Bronchial epithelial cell (primary cell): Measurements from ENCODE around the gene SSH2. TPM values are rescaled to one million over a fixed set of nuclear protein-coding genes. Genes with fewer than 3 reads are reported as not detected.
A peak's percentile ranks its signal among the peaks of the same experiment; 100 is the strongest.

Source experiments
- DNase-seq: peaks from one replicate; pipeline ENCODE4 v3.0.0-alpha.2; 2010; ENCODE audit warnings: low read depth
- FAIRE-seq: peaks from 2 replicates; lab custom pipeline; 2011; peaks lifted over from hg19 to GRCh38; lab: Jason Lieb, UNC
- H3K27me3 ChIP-seq: 2 replicates; pipeline ENCODE4 v1.5.1; 2011; ENCODE audit warnings: low read length; ENCODE audit not compliant: control insufficient read depth, insufficient read depth
- H3K36me3 ChIP-seq: 2 replicates; pipeline ENCODE4 v1.5.1; 2011; ENCODE audit warnings: low read length; ENCODE audit not compliant: control insufficient read depth, insufficient read depth
- H3K4me3 ChIP-seq: 2 replicates; pipeline ENCODE4 v1.5.1; 2011; ENCODE audit warnings: mild to moderate bottlenecking, low read depth, low read length, control low read depth
- CTCF ChIP-seq: IDR thresholded peaks from 2 replicates; pipeline ENCODE4 v1.5.1; 2011; ENCODE audit warnings: mild to moderate bottlenecking, moderate library complexity, low read length, control low read depth, inconsistent platforms; ENCODE audit not compliant: insufficient read depth, severe bottlenecking
- total RNA-seq: library from RNA; depleted of rRNA; stranded (reverse); fragments of >200 nt; gene quantifications from 2 replicates; pipeline ENCODE4 v1.2.1, GENCODE V29; 2014

Gene SSH2
- total RNA-seq, 1 donor from 2014 or later = 3.7 TPM

- FAIRE-seq (no peak), DNase-seq (no peak)
- Histone ChIP-seq H3K4me3 (no peak overlapping the region), H3K36me3 (no peaks in the 10 kb centered on the region), H3K27me3 (no peaks in the 10 kb centered on the region)
- TF ChIP-seq CTCF = no peak
Observed at GRCh38 chr17:29826114-29826692, 103.8 kb downstream of the SSH2 start.

GRCh38 chr17:29825604-29826003 is 104.4 kb downstream of the SSH2 start:
- DNase-seq (no peak), FAIRE-seq (no peak)
- H3K36me3 ChIP-seq = no peaks in the 10 kb centered on the region
- no peak overlapping the region for H3K4me3 ChIP-seq
- no peaks in the 10 kb centered on the region for H3K27me3 ChIP-seq
- TF ChIP-seq CTCF = no peak

GRCh38 chr17:29821897-29822296 is 108.1 kb downstream of the SSH2 start:
- Histone ChIP-seq H3K4me3 (no peak overlapping the region), H3K27me3 (no peaks in the 10 kb centered on the region), H3K36me3 (no peaks in the 10 kb centered on the region)
- FAIRE-seq = no peak
- TF ChIP-seq CTCF = no peak
- DNase-seq = no peak

GRCh38 chr17:29820425-29820824 is 109.6 kb downstream of the SSH2 start:
- Histone ChIP-seq H3K4me3 (no peak overlapping the region), H3K36me3 (no peaks in the 10 kb centered on the region), H3K27me3 (no peaks in the 10 kb centered on the region)
- no peak for TF ChIP-seq CTCF
- FAIRE-seq = no peak
- DNase-seq = no peak

GRCh38 chr17:29807520-29808361 is 122.3 kb downstream of the SSH2 start:
- H3K27me3 ChIP-seq = no peaks in the 10 kb centered on the region
- TF ChIP-seq CTCF = peak; percentile 70
- FAIRE-seq = no peak

GRCh38 chr17:29802246-29802645 is 127.8 kb downstream of the SSH2 start:
- TF ChIP-seq CTCF = no peak
- Histone ChIP-seq H3K27me3 (no peaks in the 10 kb centered on the region), H3K36me3 (no peaks in the 10 kb centered on the region), H3K4me3 (no peak overlapping the region)
- FAIRE-seq (no peak), DNase-seq (no peak)

More at GRCh38 chr17:29807520-29808361, 122.3 kb downstream of the SSH2 start:
- no peak overlapping the region for H3K4me3 ChIP-seq
- no peaks in the 10 kb centered on the region for H3K36me3 ChIP-seq
- DNase-seq = peak; percentile 43
